PC-3 (cell line): Measurements from ENCODE around the gene SPRED1. TPM values are rescaled to one million over a fixed set of nuclear protein-coding genes. Genes with fewer than 3 reads are reported as not detected.

Experiments
- ATAC-seq: fragments of 200-7000 bp; cut with Tn5 transposase; 2 replicates; pipeline ENCODE4 v1.9.1; 2020; ENCODE audit warnings: mild to moderate bottlenecking, moderate library complexity
- BruUV-seq: library from RNA; stranded (reverse); fragments of 400-500 nt; replicated peaks from 2 replicates; lab custom pipeline; 2021; lab: Mats Ljungman, UMichigan
- CTCF ChIA-PET: fragments of 300-600 bp; sonication (Branson Sonifier 250); formaldehyde crosslinking; loops from one replicate; lab custom pipeline; 2022; ENCODE audit warnings: antibody characterized with exemption; lab: Charles Lee
- POLR2A ChIA-PET: fragments of 300-600 bp; sonication (Branson Sonifier 250); formaldehyde crosslinking; loops from one replicate; lab custom pipeline; 2022; ENCODE audit warnings: antibody characterized with exemption; ENCODE audit not compliant: unreplicated experiment; lab: Charles Lee
- DNase-seq: peaks from one replicate; pipeline ENCODE4 v3.0.0-alpha.2; 2015
- H2AFZ ChIP-seq: fragments of 300-600 bp; sonication (generic); 2 replicates; pipeline ENCODE4 v1.6.0; 2016; ENCODE audit warnings: antibody characterized with exemption, low read length
- H3F3A ChIP-seq: fragments of 300-600 bp; sonication (generic); one replicate; pipeline ENCODE4 v1.6.0; 2017; ENCODE audit warnings: antibody characterized with exemption, low read length, control low read depth, mild to moderate bottlenecking; ENCODE audit not compliant: unreplicated experiment
- H3K27ac ChIP-seq: fragments of 300-600 bp; sonication (generic); 2 replicates; pipeline ENCODE4 v1.5.1; 2016; ENCODE audit warnings: mild to moderate bottlenecking, low read length
- H3K27me3 ChIP-seq: fragments of 300-600 bp; sonication (generic); 2 replicates; pipeline ENCODE4 v1.6.1; 2016; ENCODE audit warnings: low read length, mixed read lengths
- H3K36me3 ChIP-seq: fragments of 300-600 bp; sonication (generic); 2 replicates; pipeline ENCODE4 v1.6.1; 2016; ENCODE audit warnings: low read depth, mixed run types, low read length, mixed read lengths
- H3K4me1 ChIP-seq: fragments of 300-600 bp; sonication (generic); 2 replicates; pipeline ENCODE4 v1.5.1; 2016; ENCODE audit warnings: low read length; ENCODE audit not compliant: insufficient read depth
- H3K4me2 ChIP-seq: fragments of 300-600 bp; sonication (generic); 2 replicates; pipeline ENCODE4 v1.6.0; 2016; ENCODE audit warnings: low read length
- H3K4me3 ChIP-seq: fragments of 300-600 bp; sonication (generic); 2 replicates; pipeline ENCODE4 v1.5.1; 2016; ENCODE audit warnings: mild to moderate bottlenecking, low read length, mixed read lengths
- H3K79me2 ChIP-seq: fragments of 300-600 bp; sonication (generic); 2 replicates; pipeline ENCODE4 v1.6.1; 2017; ENCODE audit warnings: low read length, mixed read lengths
- H3K9ac ChIP-seq: fragments of 300-600 bp; sonication (generic); 2 replicates; pipeline ENCODE4 v1.6.0; 2016; ENCODE audit warnings: mild to moderate bottlenecking, low read length
- H3K9me2 ChIP-seq: fragments of 300-600 bp; sonication (generic); replicated peaks from 2 replicates; pipeline ENCODE4 v1.6.1; 2016; ENCODE audit warnings: mixed run types, low read length, mixed read lengths
- H3K9me3 ChIP-seq: fragments of 300-600 bp; sonication (generic); 2 replicates; pipeline ENCODE4 v1.6.1; 2016; ENCODE audit warnings: low read length, mixed read lengths
- H4K20me1 ChIP-seq: fragments of 300-600 bp; sonication (generic); 2 replicates; pipeline ENCODE4 v1.6.1; 2016; ENCODE audit warnings: low read length, mixed read lengths
- EZH2 ChIP-seq: fragments of 300-600 bp; sonication (generic); IDR thresholded peaks from one replicate; pipeline ENCODE4 v1.6.1; 2017; ENCODE audit warnings: antibody characterized with exemption, mild to moderate bottlenecking, low read length; ENCODE audit not compliant: unreplicated experiment
- EZH2phosphoT487 ChIP-seq: fragments of 300-600 bp; sonication (generic); IDR thresholded peaks from 2 replicates; pipeline ENCODE4 v1.6.1; 2018; ENCODE audit warnings: mild to moderate bottlenecking, antibody characterized with exemption, low read length, borderline replicate concordance
- intact Hi-C: fragments of 100-400 bp; cut with micrococcal nuclease; formaldehyde crosslinking; loops from 2 replicates; pipeline ENCODE4 v1.9.0; 2023
- total RNA-seq: library from RNA; depleted of rRNA; stranded (reverse); fragments of >200 nt; gene quantifications from 2 replicates; pipeline ENCODE4 v1.2.3, GENCODE V29; 2014
- TF ChIP-seq, protein P1 (sequence below): fragments of 300-600 bp; sonication (generic); conservative IDR thresholded peaks from 2 replicates; pipeline ENCODE4 v1.5.1; 2017; ENCODE audit warnings: antibody characterized with exemption, low read depth, mild to moderate bottlenecking, low read length

The SPRED1 gene
- total RNA-seq, 1 experiment from 2014 or later, result 39.7 TPM

DNA sequence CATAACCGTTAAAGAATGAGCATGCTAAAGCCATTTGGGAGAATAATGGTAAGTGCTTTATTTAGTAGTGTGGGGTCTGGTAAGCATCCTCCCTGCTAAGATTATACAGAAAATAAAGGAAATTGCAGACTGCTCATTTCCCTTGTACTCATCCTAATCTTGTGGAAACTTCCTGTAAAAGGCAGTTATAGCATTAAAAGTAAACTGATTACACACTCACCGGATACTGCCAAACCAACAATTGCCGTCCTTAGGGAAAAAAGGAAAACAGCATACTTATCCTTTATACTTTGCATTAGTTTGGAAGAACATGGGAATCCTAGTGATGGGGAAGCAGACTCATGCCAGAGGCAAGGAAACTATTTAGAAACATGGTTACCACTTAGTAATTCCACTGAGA, 5.3 kb upstream of the SPRED1 start:
- ChIA-PET CTCF (no interaction called here), POLR2A (no interaction called here)
- no peaks in the 10 kb centered on the region for H4K20me1 ChIP-seq
- no peaks in the 10 kb centered on the region for H3F3A ChIP-seq
- no peaks in the 10 kb centered on the region for H3K79me2 ChIP-seq
- TF ChIP-seq EZH2 (no peak), EZH2phosphoT487 (no peak)
- TF ChIP-seq, protein P1, sequence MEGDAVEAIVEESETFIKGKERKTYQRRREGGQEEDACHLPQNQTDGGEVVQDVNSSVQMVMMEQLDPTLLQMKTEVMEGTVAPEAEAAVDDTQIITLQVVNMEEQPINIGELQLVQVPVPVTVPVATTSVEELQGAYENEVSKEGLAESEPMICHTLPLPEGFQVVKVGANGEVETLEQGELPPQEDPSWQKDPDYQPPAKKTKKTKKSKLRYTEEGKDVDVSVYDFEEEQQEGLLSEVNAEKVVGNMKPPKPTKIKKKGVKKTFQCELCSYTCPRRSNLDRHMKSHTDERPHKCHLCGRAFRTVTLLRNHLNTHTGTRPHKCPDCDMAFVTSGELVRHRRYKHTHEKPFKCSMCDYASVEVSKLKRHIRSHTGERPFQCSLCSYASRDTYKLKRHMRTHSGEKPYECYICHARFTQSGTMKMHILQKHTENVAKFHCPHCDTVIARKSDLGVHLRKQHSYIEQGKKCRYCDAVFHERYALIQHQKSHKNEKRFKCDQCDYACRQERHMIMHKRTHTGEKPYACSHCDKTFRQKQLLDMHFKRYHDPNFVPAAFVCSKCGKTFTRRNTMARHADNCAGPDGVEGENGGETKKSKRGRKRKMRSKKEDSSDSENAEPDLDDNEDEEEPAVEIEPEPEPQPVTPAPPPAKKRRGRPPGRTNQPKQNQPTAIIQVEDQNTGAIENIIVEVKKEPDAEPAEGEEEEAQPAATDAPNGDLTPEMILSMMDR, result no peak
- peak overlapping the region; percentile 51 for H3K9ac ChIP-seq
- intact Hi-C loops, result loop anchor here (1.0 kb wide), 1 partner anchor 52 kb away; no protein-coding TSS in a partner anchor
- ATAC-seq (peak; percentile 34), DNase-seq (peak; percentile 62)
- no peaks in the 10 kb centered on the region for H3K9me3 ChIP-seq
- BruUV-seq, result no TSS peak
- no peaks in the 10 kb centered on the region for H3K9me2 ChIP-seq
- H3K4me3 ChIP-seq, result no peak overlapping the region
- peak overlapping the region; percentile 26 for H3K4me2 ChIP-seq
- H3K36me3 ChIP-seq, result no peaks in the 10 kb centered on the region
- H3K27ac ChIP-seq, result peak overlapping the region; percentile 73
- H3K4me1 ChIP-seq, result peaks cover 24% of the 10 kb centered on the region
- H2AFZ ChIP-seq, result no peak overlapping the region
- H3K27me3 ChIP-seq, result no peaks in the 10 kb centered on the region

DNA sequence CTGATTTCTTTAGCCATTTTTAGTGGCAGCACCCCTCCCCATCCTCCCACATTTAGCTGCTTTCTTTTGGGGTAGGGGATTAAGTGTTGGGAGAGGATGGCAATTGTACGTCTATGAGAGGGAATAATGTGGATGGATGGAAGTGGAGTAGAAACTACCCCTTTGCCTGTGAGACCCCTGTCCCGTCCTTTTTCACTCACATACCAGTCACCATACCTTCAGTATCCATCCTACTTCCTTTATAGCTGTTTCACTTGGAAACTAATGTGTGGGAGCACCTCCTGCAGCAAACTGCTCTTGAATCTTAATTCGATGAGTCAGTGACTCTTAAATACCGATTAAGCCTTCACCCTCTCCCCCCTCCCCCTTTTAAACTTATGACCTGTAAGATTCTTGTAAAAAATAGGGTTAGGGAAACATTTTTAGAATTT, 730 bp downstream of the SPRED1 start:
- peak overlapping the region; percentile 90 for H3K4me3 ChIP-seq
- H3K9ac ChIP-seq, result peak overlapping the region; percentile 95
- H3F3A ChIP-seq, result peaks cover 7% of the 10 kb centered on the region
- TSS peak; percentile 78 for BruUV-seq
- peaks cover 42% of the 10 kb centered on the region for H4K20me1 ChIP-seq
- DNase-seq (peak; percentile 82), ATAC-seq (peak; percentile 21)
- intact Hi-C loops, result loop anchor here (1.0 to 5.0 kb wide), 2 partner anchors 124 to 159 kb away; no protein-coding TSS in a partner anchor
- no peaks in the 10 kb centered on the region for H3K9me3 ChIP-seq
- peak overlapping the region; percentile 94 for H3K27ac ChIP-seq
- POLR2A ChIA-PET, result interaction anchor here (0.6 to 1.0 kb wide), 4 partner anchors 33 to 209 kb away, joined by 3 to 9 read pairs (median 4); no protein-coding TSS in a partner anchor
- H3K79me2 ChIP-seq, result peaks cover 60% of the 10 kb centered on the region
- CTCF ChIA-PET, result interaction anchor here (0.7 kb wide), 1 partner anchor 183 kb away, joined by 3 read pairs; no protein-coding TSS in a partner anchor
- H3K9me2 ChIP-seq, result no peaks in the 10 kb centered on the region
- H3K4me1 ChIP-seq, result peaks cover 33% of the 10 kb centered on the region
- H3K36me3 ChIP-seq, result no peaks in the 10 kb centered on the region
- peak overlapping the region; percentile 93 for H3K4me2 ChIP-seq
- H2AFZ ChIP-seq, result no peak overlapping the region
- no peaks in the 10 kb centered on the region for H3K27me3 ChIP-seq
- TF ChIP-seq EZH2phosphoT487, result no peak
- no peak for TF ChIP-seq EZH2
- TF ChIP-seq, protein P1, result no peak
